Mucosa of stomach (tissue), 1 donor: Measurements from ENCODE around the gene CAMTA1.

ENCODE experiments used
- H3K27me3 ChIP-seq: one replicate; pipeline ENCODE4 v1.7.0; 2013; ENCODE audit warnings: mild to moderate bottlenecking, low read length; ENCODE audit not compliant: control insufficient read depth, insufficient read depth
- H3K36me3 ChIP-seq: one replicate; pipeline ENCODE4 v1.7.0; 2013; ENCODE audit warnings: low read length; ENCODE audit not compliant: control insufficient read depth, insufficient read depth
- H3K4me1 ChIP-seq: one replicate; pipeline ENCODE4 v1.7.0; 2013; ENCODE audit warnings: mild to moderate bottlenecking, low read length; ENCODE audit not compliant: control insufficient read depth, insufficient read depth
- H3K4me3 ChIP-seq: one replicate; pipeline ENCODE4 v1.7.0; 2013; ENCODE audit warnings: low read length
- H3K9ac ChIP-seq: one replicate; pipeline ENCODE4 v1.7.0; 2013; ENCODE audit warnings: mild to moderate bottlenecking, low read length, moderate library complexity
- H3K9me3 ChIP-seq: one replicate; pipeline ENCODE4 v1.7.0; 2013; ENCODE audit warnings: mild to moderate bottlenecking, low read length, moderate library complexity; ENCODE audit not compliant: control insufficient read depth
- donor health status: Pancreatic carcinoma.

The CAMTA1 gene

GRCh38 chr1:7719468-7720094, 934.3 kb downstream of the CAMTA1 start:
- H3K4me1 ChIP-seq: no peaks in the 10 kb centered on the region
- no peaks in the 10 kb centered on the region for H3K9me3 ChIP-seq
- no peak overlapping the region for H3K4me3 ChIP-seq
- H3K9ac ChIP-seq: no peak overlapping the region
- H3K27me3 ChIP-seq: no peaks in the 10 kb centered on the region
- H3K36me3 ChIP-seq: no peaks in the 10 kb centered on the region

- no peak overlapping the region for H3K4me3 ChIP-seq
- no peaks in the 10 kb centered on the region for H3K4me1 ChIP-seq
- no peaks in the 10 kb centered on the region for H3K27me3 ChIP-seq
- H3K36me3 ChIP-seq: no peaks in the 10 kb centered on the region
- no peak overlapping the region for H3K9ac ChIP-seq
- no peaks in the 10 kb centered on the region for H3K9me3 ChIP-seq
Measured at GRCh38 chr1:7721940-7722669, 936.9 kb downstream of the CAMTA1 start.

GRCh38 chr1:7722670-7723012, 937.4 kb downstream of the CAMTA1 start:
- no peaks in the 10 kb centered on the region for H3K36me3 ChIP-seq
- no peaks in the 10 kb centered on the region for H3K4me1 ChIP-seq
- H3K9me3 ChIP-seq: no peaks in the 10 kb centered on the region
- no peak overlapping the region for H3K9ac ChIP-seq
- no peak overlapping the region for H3K4me3 ChIP-seq
- H3K27me3 ChIP-seq: no peaks in the 10 kb centered on the region

- H3K36me3 ChIP-seq: no peaks in the 10 kb centered on the region
- H3K27me3 ChIP-seq: no peaks in the 10 kb centered on the region
- H3K9me3 ChIP-seq: no peaks in the 10 kb centered on the region
- H3K9ac ChIP-seq: no peak overlapping the region
- H3K4me3 ChIP-seq: no peak overlapping the region
- no peaks in the 10 kb centered on the region for H3K4me1 ChIP-seq
Measured at GRCh38 chr1:7726623-7727022, 941.4 kb downstream of the CAMTA1 start.

DNA sequence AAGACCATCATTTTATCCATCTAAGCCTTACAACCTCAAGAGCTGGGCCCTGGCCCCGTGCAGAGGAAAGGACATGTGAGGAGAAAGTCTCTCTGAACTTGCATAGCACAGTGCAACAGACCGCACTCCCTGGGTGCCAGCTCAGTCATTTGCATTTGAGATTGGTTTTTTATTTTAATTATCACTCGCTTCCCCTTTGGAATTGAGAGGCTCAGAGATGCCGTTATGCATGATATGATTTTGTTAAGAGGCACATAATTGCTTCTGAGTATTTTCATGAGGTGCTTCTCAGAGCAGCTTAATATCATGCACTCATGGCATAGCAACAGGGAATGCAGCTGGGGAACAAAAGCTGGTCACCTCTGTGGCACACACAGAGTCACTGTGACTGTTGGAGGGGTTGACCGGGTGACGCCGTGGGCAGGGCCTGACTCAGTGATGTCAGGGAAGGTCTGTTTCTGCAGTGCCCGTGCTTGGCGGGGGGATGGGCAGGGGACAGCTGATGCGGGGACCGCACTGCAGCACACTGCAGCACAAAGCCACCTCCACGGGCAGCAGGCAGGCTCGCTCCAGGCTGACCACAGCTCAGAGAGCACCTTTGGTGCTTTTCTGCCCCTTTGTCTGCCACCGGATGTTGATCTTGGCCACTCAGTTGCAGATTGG, 942.7 kb downstream of the CAMTA1 start:
- no peaks in the 10 kb centered on the region for H3K4me1 ChIP-seq
- no peak overlapping the region for H3K9ac ChIP-seq
- no peak overlapping the region for H3K4me3 ChIP-seq

DNA sequence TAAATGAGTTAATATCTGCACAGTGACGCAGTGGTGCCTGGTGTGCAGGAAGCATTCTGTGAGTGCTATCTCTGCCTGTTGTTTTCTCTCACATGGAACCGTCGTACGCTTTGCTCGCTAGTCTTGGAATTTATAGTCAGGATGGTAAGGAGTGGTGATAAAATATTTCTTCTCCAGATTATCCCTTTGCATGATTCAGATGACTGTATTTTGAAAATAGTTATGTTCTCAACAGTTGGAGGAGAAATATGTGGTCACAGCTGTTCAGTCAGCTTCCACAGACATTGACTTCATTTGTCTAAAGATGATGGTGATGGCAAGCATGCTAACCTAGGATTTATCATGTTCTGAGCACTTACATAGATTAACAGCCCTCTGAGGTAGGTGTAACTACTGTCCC, 944.5 kb downstream of the CAMTA1 start:
- no peak overlapping the region for H3K4me3 ChIP-seq
- H3K9ac ChIP-seq: no peak overlapping the region
- no peaks in the 10 kb centered on the region for H3K36me3 ChIP-seq
- no peaks in the 10 kb centered on the region for H3K4me1 ChIP-seq
- no peaks in the 10 kb centered on the region for H3K9me3 ChIP-seq
- no peaks in the 10 kb centered on the region for H3K27me3 ChIP-seq

More for the DNA sequence above, 942.7 kb downstream of the CAMTA1 start:
- Histone ChIP-seq H3K27me3 (no peaks in the 10 kb centered on the region), H3K36me3 (no peaks in the 10 kb centered on the region), H3K9me3 (no peaks in the 10 kb centered on the region)

- H3K9me3 ChIP-seq: no peaks in the 10 kb centered on the region
- no peaks in the 10 kb centered on the region for H3K27me3 ChIP-seq
- H3K9ac ChIP-seq: no peak overlapping the region
- H3K4me1 ChIP-seq: no peaks in the 10 kb centered on the region
- H3K36me3 ChIP-seq: no peaks in the 10 kb centered on the region
- H3K4me3 ChIP-seq: no peak overlapping the region
Measured at GRCh38 chr1:7732331-7732730, 947.1 kb downstream of the CAMTA1 start.

GRCh38 chr1:7733276-7733675, 948.0 kb downstream of the CAMTA1 start:
- Histone ChIP-seq H3K4me1 (no peaks in the 10 kb centered on the region), H3K9ac (no peak overlapping the region), H3K9me3 (no peaks in the 10 kb centered on the region), H3K27me3 (no peaks in the 10 kb centered on the region), H3K4me3 (no peak overlapping the region), H3K36me3 (no peaks in the 10 kb centered on the region)

DNA sequence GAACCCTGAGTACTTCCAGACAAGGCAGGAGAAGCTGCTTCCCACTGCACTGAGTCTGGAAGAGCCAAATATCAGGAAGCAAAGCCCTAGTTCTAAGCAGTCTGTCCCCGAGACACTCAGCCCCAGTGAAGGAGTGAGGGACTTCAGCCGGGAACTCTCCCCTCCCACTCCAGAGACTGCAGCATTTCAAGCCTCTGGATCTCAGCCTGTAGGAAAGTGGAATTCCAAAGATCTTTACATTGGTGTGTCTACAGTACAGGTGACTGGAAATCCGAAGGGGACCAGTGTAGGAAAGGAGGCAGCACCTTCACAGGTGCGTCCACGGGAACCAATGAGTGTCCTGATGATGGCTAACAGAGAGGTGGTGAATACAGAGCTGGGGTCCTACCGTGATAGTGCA, 952.8 kb downstream of the CAMTA1 start:
- H3K9ac ChIP-seq: no peak overlapping the region
- H3K36me3 ChIP-seq: no peaks in the 10 kb centered on the region
- no peaks in the 10 kb centered on the region for H3K4me1 ChIP-seq
- no peaks in the 10 kb centered on the region for H3K9me3 ChIP-seq
- no peaks in the 10 kb centered on the region for H3K27me3 ChIP-seq
- H3K4me3 ChIP-seq: no peak overlapping the region

- Histone ChIP-seq H3K9me3 (no peaks in the 10 kb centered on the region), H3K36me3 (no peaks in the 10 kb centered on the region), H3K27me3 (no peaks in the 10 kb centered on the region), H3K4me1 (no peaks in the 10 kb centered on the region), H3K9ac (no peak overlapping the region), H3K4me3 (no peak overlapping the region)
Measured at GRCh38 chr1:7743346-7743745, 958.1 kb downstream of the CAMTA1 start.

DNA sequence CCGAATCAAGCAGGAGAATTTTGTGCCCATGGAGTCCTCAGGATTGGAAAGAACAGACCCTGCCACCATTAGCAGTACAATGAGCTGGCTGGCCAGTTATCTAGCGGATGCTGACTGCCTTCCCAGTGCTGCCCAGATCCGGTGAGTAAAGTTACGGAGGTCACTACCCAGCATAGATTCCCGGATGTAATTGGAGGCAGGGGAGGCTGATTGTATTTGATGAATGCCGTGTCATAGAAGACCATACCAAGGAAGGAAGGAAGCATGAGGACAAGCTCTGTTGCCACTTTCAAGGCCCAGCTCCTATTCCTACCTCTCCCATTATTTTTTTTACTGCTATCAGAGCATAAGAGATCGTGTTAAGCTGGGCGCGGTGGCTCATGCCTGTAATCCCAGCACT, 959.6 kb downstream of the CAMTA1 start:
- H3K27me3 ChIP-seq: no peaks in the 10 kb centered on the region
- no peak overlapping the region for H3K4me3 ChIP-seq
- no peaks in the 10 kb centered on the region for H3K36me3 ChIP-seq
- H3K4me1 ChIP-seq: no peaks in the 10 kb centered on the region
- H3K9ac ChIP-seq: no peak overlapping the region
- H3K9me3 ChIP-seq: no peaks in the 10 kb centered on the region

DNA sequence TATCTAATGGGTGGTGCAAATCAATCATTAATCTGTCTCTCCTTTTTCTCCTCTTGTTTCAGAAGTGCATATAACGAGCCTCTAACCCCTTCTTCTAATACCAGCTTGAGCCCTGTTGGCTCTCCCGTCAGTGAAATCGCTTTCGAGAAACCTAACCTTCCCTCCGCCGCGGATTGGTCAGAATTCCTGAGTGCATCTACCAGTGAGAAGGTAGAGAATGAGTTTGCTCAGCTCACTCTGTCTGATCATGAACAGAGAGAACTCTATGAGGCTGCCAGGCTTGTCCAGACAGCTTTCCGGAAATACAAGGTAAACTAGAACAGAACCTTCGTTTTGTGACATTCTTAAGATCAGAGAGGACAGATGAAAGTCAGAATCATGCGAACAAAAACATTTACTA, 960.5 kb downstream of the CAMTA1 start:
- H3K4me3 ChIP-seq: no peak overlapping the region
- H3K9ac ChIP-seq: no peak overlapping the region

More for the DNA sequence above, 960.5 kb downstream of the CAMTA1 start:
- no peaks in the 10 kb centered on the region for H3K36me3 ChIP-seq
- H3K27me3 ChIP-seq: no peaks in the 10 kb centered on the region
- no peaks in the 10 kb centered on the region for H3K9me3 ChIP-seq
- no peaks in the 10 kb centered on the region for H3K4me1 ChIP-seq
